AG04449 (cell line): ENCODE measurements around the gene IGFBP2.

Source experiments
- CTCF ChIA-PET: fragments of 350-600 bp; formaldehyde crosslinking; extraction: SDS; loops from one replicate; lab custom pipeline; 2021; ENCODE audit warnings: antibody characterized with exemption; lab: Yijun Ruan, JAX
- POLR2A ChIA-PET: fragments of 400-600, 350-600 bp; formaldehyde crosslinking; extraction: SDS; loops from one replicate; lab custom pipeline; 2020; ENCODE audit warnings: antibody characterized with exemption, inconsistent platforms; lab: Yijun Ruan, JAX
- DNase-seq: peaks from one replicate; pipeline ENCODE4 v3.0.0-alpha.2; 2010; ENCODE audit warnings: low read depth, low spot score
- H3K4me3 ChIP-seq: 2 replicates; pipeline ENCODE4 v1.5.1; 2011; ENCODE audit warnings: low read depth, mild to moderate bottlenecking, control low read depth, low read length
- TF ChIP-seq, protein P1 (sequence below): IDR thresholded peaks from one replicate; pipeline ENCODE4 v1.5.1; 2011; ENCODE audit warnings: mild to moderate bottlenecking, moderate library complexity, low read length, control low read depth, inconsistent platforms; ENCODE audit not compliant: insufficient read depth; ENCODE audit errors: missing control alignments

The IGFBP2 gene, protein sequence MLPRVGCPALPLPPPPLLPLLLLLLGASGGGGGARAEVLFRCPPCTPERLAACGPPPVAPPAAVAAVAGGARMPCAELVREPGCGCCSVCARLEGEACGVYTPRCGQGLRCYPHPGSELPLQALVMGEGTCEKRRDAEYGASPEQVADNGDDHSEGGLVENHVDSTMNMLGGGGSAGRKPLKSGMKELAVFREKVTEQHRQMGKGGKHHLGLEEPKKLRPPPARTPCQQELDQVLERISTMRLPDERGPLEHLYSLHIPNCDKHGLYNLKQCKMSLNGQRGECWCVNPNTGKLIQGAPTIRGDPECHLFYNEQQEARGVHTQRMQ

DNA sequence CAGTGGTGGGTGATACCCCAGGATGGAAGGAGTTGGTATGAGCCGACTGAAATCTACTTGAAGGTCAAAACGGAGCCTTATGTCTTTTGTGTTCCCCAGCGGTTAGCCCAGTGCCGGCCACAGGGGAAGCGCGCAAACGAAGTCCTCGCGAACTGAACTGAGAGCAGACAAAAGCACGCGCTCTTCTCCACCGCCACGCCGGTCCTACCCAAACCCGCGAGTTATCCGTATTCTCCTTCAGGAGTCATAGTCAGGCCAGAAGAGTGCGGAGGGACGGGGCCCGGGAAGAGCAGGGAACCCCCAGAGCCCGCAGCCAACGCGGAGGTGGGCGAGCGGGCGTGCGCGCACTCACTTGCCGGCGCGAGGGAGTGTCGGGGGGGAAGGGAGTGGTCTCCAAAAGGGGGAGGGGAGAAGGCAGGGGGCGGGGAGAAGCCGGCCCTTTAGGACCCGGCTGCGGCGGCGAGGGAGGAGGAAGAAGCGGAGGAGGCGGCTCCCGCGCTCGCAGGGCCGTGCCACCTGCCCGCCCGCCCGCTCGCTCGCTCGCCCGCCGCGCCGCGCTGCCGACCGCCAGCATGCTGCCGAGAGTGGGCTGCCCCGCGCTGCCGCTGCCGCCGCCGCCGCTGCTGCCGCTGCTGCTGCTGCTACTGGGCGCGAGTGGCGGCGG is at the start of gene IGFBP2:
Gene IGFBP2, plus strand, starts transcription at position 469 of the 664 bp plus-strand sequence. Its CDS starts 104 bp downstream, at position 573.
- TF ChIP-seq, protein P1, sequence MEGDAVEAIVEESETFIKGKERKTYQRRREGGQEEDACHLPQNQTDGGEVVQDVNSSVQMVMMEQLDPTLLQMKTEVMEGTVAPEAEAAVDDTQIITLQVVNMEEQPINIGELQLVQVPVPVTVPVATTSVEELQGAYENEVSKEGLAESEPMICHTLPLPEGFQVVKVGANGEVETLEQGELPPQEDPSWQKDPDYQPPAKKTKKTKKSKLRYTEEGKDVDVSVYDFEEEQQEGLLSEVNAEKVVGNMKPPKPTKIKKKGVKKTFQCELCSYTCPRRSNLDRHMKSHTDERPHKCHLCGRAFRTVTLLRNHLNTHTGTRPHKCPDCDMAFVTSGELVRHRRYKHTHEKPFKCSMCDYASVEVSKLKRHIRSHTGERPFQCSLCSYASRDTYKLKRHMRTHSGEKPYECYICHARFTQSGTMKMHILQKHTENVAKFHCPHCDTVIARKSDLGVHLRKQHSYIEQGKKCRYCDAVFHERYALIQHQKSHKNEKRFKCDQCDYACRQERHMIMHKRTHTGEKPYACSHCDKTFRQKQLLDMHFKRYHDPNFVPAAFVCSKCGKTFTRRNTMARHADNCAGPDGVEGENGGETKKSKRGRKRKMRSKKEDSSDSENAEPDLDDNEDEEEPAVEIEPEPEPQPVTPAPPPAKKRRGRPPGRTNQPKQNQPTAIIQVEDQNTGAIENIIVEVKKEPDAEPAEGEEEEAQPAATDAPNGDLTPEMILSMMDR = no peak
- POLR2A ChIA-PET = no interaction called here
- CTCF ChIA-PET = no interaction called here
- DNase-seq = no peak
- peak within 1 kb of the TSS; percentile 54 for H3K4me3 ChIP-seq

- POLR2A ChIA-PET = interaction anchor here (0.8 kb wide), 1 partner anchor 9 kb away, joined by 3 read pairs; no protein-coding TSS in a partner anchor
- TF ChIP-seq, protein P1 = no peak
- CTCF ChIA-PET = interaction anchor here (3.9 kb wide), 1 partner anchor 65 kb away, joined by 19 read pairs; no protein-coding TSS in a partner anchor
Measured at GRCh38 chr2:216583606-216584005, 49.6 kb upstream of the IGFBP2 start.

DNA sequence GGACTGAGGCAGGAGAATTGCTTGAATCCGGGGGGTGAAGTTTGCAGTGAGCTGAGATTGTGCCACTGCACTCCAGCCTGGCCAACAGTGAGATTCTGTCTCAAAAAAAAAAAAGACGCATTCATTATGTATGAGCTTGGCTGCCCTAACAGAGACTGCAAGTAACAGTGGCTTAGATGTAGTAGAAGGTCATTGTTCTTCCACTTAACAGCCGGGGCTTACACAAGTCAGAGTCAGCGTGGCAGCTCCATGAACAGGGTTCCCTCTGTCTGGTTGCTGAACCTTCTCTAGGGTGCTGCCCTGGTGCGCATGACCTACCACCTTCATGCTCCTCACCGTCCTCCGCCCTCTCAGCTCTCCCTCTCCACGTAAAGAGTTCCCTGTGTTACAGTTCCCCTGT is 49.1 kb upstream of the IGFBP2 start:
- TF ChIP-seq, protein P1 = no peak
- DNase-seq = no peak
- H3K4me3 ChIP-seq = no peak overlapping the region
- ChIA-PET POLR2A (interaction anchor here (0.8 kb wide), 1 partner anchor 10 kb away, joined by 3 read pairs; no protein-coding TSS in a partner anchor), CTCF (interaction anchor here (3.9 kb wide), 1 partner anchor 66 kb away, joined by 19 read pairs; no protein-coding TSS in a partner anchor)

More at GRCh38 chr2:216583606-216584005, 49.6 kb upstream of the IGFBP2 start:
- H3K4me3 ChIP-seq = no peak overlapping the region
- DNase-seq = no peak

DNA sequence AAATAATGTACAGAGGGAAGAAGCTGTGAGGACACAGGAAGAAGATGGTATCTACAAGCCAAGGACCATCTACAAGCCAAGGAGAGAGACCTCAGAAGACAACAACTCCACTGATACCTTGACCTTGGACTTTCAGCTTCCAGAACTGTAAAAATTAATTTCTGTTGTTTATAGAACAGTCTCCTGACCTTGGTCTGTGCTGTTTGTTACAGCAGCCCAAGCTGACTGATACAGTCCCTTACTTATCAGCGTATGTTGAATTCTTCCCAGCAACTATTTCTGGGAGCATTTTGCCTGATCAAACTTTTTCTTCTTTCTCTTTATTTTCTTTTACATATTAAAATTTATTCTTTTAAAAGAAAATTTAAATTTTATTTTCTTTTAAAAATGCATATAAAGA is 47.8 kb upstream of the IGFBP2 start:
- ChIA-PET CTCF (interaction anchor here (3.9 kb wide), 1 partner anchor 67 kb away, joined by 19 read pairs; no protein-coding TSS in a partner anchor), POLR2A (no interaction called here)
- DNase-seq = no peak
- no peak overlapping the region for H3K4me3 ChIP-seq
- TF ChIP-seq, protein P1 = no peak

DNA sequence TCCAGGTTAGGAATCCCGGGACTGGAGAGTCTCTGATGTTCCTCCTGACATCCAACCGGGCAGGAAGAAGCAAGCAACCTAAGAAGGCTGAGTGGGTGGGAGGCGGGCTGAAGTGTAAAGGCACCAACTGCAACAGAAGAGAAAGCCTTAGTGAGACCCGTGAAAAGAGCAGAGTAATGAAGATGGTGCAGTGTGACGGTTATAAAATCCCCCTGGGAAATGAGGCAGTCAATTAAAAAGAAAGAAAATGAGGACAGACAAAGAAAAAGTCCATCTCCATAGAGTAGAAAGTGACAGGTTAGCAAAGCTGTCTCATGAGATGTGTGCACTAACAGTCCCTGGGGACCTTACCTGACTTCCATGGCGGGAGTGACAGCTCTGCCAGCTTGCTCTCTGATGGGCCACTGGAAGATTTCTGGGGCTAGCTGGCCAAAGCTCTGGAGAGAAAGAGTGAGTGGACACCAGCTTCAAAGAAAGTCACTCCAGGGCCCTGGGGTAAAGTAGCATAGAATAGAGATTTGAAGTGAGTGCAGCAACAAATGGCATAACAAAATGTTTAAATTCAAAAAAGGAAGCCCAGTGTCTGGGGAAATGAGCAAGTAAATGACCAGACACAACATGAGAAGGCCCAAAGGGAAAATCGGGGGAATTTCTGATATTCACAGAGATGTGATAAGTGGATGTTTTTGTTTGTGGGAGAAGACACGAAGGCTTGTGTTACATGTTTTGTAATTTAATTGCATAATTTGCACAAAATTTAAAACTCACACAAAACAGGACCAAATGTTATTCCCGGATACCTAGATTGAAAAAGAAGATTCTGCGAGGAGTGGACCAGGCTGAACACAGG is 44.1 kb upstream of the IGFBP2 start:
- POLR2A ChIA-PET = no interaction called here
- CTCF ChIA-PET = no interaction called here
- TF ChIP-seq, protein P1 = no peak
- no peak for DNase-seq
- H3K4me3 ChIP-seq = no peak overlapping the region
